ENCODE results near the gene SBF2.

- TF ChIP-seq POLR2A (IDR thresholded peaks at IDR 0.05; ENCODE audit: low read depth, low read length) = no peak
- no peak for TF ChIP-seq POLR2AphosphoS5 (IDR thresholded peaks at IDR 0.05; ENCODE audit: low read depth, low read length)
- no peak for TF ChIP-seq TAF1 (IDR thresholded peaks at IDR 0.05; ENCODE audit: borderline replicate concordance, low read depth, low read length)
Observed at GRCh38 chr11:9886595-9886994, 407.4 kb downstream of the SBF2 start.

Measured in GM12892 (cell line).